SK-N-SH (cell line): ENCODE data around the gene MYMK. TPM values are rescaled to one million over a fixed set of nuclear protein-coding genes. Genes with fewer than 3 reads are reported as not detected.

Experiments used
- CTCF ChIA-PET: fragments of 300-600, 350-600 bp; formaldehyde crosslinking; extraction: SDS; loops from one replicate; lab custom pipeline; 2021; lab: Yijun Ruan, JAX
- POLR2A ChIA-PET: fragments of 350-600 bp; sonication (Branson Sonifier 250); formaldehyde crosslinking; extraction: SDS; loops from one replicate; lab custom pipeline; 2020; ENCODE audit warnings: antibody characterized with exemption, inconsistent platforms; lab: Yijun Ruan, JAX
- DNase-seq: peaks from one replicate; pipeline ENCODE4 v3.0.0; 2012
- H2AFZ ChIP-seq: fragments of 200-600 bp; sonication (generic); 2 replicates; pipeline ENCODE4 v1.8.1; 2016; ENCODE audit warnings: antibody characterized with exemption, mild to moderate bottlenecking, low read depth
- H3F3A ChIP-seq: fragments of 200-600 bp; sonication (generic); replicated peaks from 2 replicates; pipeline ENCODE3; 2016; ENCODE audit warnings: antibody characterized with exemption, mild to moderate bottlenecking; ENCODE audit not compliant: insufficient read depth
- H3K27ac ChIP-seq, 2 experiments: fragments of 200-500 bp in 1 of 2; fragments of 200-600 bp in 1 of 2; sonication (Bioruptor generic) in 1 of 2; sonication (generic), shearing (Covaris generic) in 1 of 2; 2 replicates each; pipeline versions ENCODE4 v1.5.1 to v1.6.1; 2014 to 2016; ENCODE audit warnings: low read depth in 2 of 2, inconsistent platforms in 1 of 2, low read length in 1 of 2, mild to moderate bottlenecking in 1 of 2, mixed read lengths in 1 of 2
- H3K27me3 ChIP-seq: fragments of 200-600 bp; sonication (generic), shearing (Covaris generic); 2 replicates; pipeline ENCODE4 v1.6.1; 2016; ENCODE audit warnings: mixed run types; ENCODE audit not compliant: insufficient read depth
- H3K36me3 ChIP-seq, 2 experiments: fragments of 200-500 bp in 1 of 2; fragments of 200-600 bp in 1 of 2; sonication (Bioruptor generic) in 1 of 2; sonication (generic) in 1 of 2; replicated peaks in 1 of 2; 2 replicates each; pipeline versions ENCODE3 to v1.5.1; 2014 to 2016; ENCODE audit warnings: low read length in 1 of 2, mild to moderate bottlenecking in 1 of 2; ENCODE audit not compliant: insufficient read depth in 2 of 2, control insufficient read depth in 1 of 2
- H3K4me1 ChIP-seq, 2 experiments: fragments of 200-500 bp in 1 of 2; fragments of 200-600 bp in 1 of 2; sonication (Bioruptor generic) in 1 of 2; sonication (generic), shearing (Covaris generic) in 1 of 2; 2 replicates each; pipeline versions ENCODE4 v1.5.1 to v1.6.1; 2014 to 2016; ENCODE audit warnings: low read depth in 1 of 2, low read length in 1 of 2, mixed run types in 1 of 2; ENCODE audit not compliant: insufficient read depth in 2 of 2, control insufficient read depth in 1 of 2
- H3K4me2 ChIP-seq: fragments of 200-600 bp; sonication (generic), shearing (Covaris generic); 2 replicates; pipeline ENCODE4 v1.6.1; 2017; ENCODE audit warnings: mixed run types
- H3K4me3 ChIP-seq, 2 experiments: fragments of 200-500 bp in 1 of 2; fragments of 200-600 bp in 1 of 2; sonication (Bioruptor generic) in 1 of 2; sonication (generic), shearing (Covaris generic) in 1 of 2; 2 replicates each; pipeline versions ENCODE4 v1.5.1 to v1.8.1; 2014 to 2016; ENCODE audit warnings: low read depth in 2 of 2, inconsistent platforms in 1 of 2, low read length in 1 of 2, mild to moderate bottlenecking in 1 of 2, mixed read lengths in 1 of 2, moderate library complexity in 1 of 2
- H3K79me2 ChIP-seq: fragments of 200-600 bp; sonication (generic); 2 replicates; pipeline ENCODE4 v1.8.1; 2017; ENCODE audit warnings: mild to moderate bottlenecking; ENCODE audit not compliant: insufficient read depth
- H3K9ac ChIP-seq: fragments of 200-600 bp; sonication (generic); 2 replicates; pipeline ENCODE4 v1.6.1; 2017; ENCODE audit warnings: mixed run types
- H3K9me2 ChIP-seq: fragments of 200-600 bp; sonication (generic); 2 replicates; pipeline ENCODE4 v1.6.1; 2017; ENCODE audit warnings: mixed run types
- H3K9me3 ChIP-seq: fragments of 200-600 bp; sonication (generic); 2 replicates; pipeline ENCODE4 v1.6.1; 2017; ENCODE audit warnings: mixed run types, mild to moderate bottlenecking, moderate library complexity
- H4K20me1 ChIP-seq: fragments of 200-600 bp; sonication (generic); 2 replicates; pipeline ENCODE4 v1.6.1; 2017; ENCODE audit warnings: mild to moderate bottlenecking, mixed run types; ENCODE audit not compliant: insufficient read depth
- ELF1 ChIP-seq: IDR thresholded peaks from 2 replicates; pipeline ENCODE4 v1.4.0; 2012
- EP300 ChIP-seq, 2 experiments: IDR thresholded peaks; 2 replicates each; pipeline versions ENCODE4 v1.4.0 to v1.6.1; 2012; ENCODE audit warnings: borderline replicate concordance in 1 of 2, low read depth in 1 of 2, low read length in 1 of 2
- EZH2phosphoT487 ChIP-seq: fragments of 200-600 bp; sonication (generic); IDR thresholded peaks from 2 replicates; pipeline ENCODE4 v1.6.1; 2017; ENCODE audit warnings: low read depth, mixed run types, mild to moderate bottlenecking, antibody characterized with exemption, moderate library complexity, borderline replicate concordance
- FOXM1 ChIP-seq: IDR thresholded peaks from 2 replicates; pipeline ENCODE4 v1.4.0; 2012; ENCODE audit warnings: low read depth, mild to moderate bottlenecking
- GATA2 ChIP-seq: sonication (generic); formaldehyde crosslinking; IDR thresholded peaks from 2 replicates; pipeline ENCODE4 v1.5.0; 2020; ENCODE audit warnings: mild to moderate bottlenecking, missing genetic modification reagents
- MEF2A ChIP-seq: IDR thresholded peaks from 2 replicates; pipeline ENCODE4 v1.4.0; 2012; ENCODE audit warnings: low read depth, borderline replicate concordance
- NFIC ChIP-seq: IDR thresholded peaks from 2 replicates; pipeline ENCODE4 v1.4.0; 2012; ENCODE audit warnings: borderline replicate concordance
- POLR2AphosphoS5 ChIP-seq: IDR thresholded peaks from 2 replicates; pipeline ENCODE4 v1.6.1; 2012; ENCODE audit warnings: low read depth, low read length
- RAD21 ChIP-seq: IDR thresholded peaks from 2 replicates; pipeline ENCODE4 v1.6.1; 2012; ENCODE audit warnings: mild to moderate bottlenecking, low read length
- SIN3A ChIP-seq: IDR thresholded peaks from 2 replicates; pipeline ENCODE4 v1.6.1; 2012; ENCODE audit warnings: low read depth, mild to moderate bottlenecking, low read length, moderate library complexity, borderline replicate concordance
- SMC3 ChIP-seq: IDR thresholded peaks from 2 replicates; pipeline ENCODE4 v1.6.1; 2012; ENCODE audit warnings: low read depth, low read length, improper control_type of control experiment
- TAF1 ChIP-seq: IDR thresholded peaks from 2 replicates; pipeline ENCODE4 v1.6.1; 2012; ENCODE audit warnings: low read depth, mild to moderate bottlenecking, low read length, moderate library complexity, borderline replicate concordance
- TCF12 ChIP-seq: IDR thresholded peaks from 2 replicates; pipeline ENCODE4 v1.4.0; 2012
- USF1 ChIP-seq: IDR thresholded peaks from 2 replicates; pipeline ENCODE4 v1.4.0; 2012; ENCODE audit warnings: low read depth, borderline replicate concordance
- ZBTB33 ChIP-seq: IDR thresholded peaks from 2 replicates; pipeline ENCODE4 v1.4.0; 2012; ENCODE audit warnings: low read depth, borderline replicate concordance
- WGBS: methylation state at CpG from one replicate; pipeline ENCODE4 v1.1.6; 2017; ENCODE audit warnings: low lambda C conversion rate; 5-methylcytosine and 5-hydroxymethylcytosine counted together
- polyA plus RNA-seq, 3 experiments: library from polyadenylated mRNA; depleted of rRNA; stranded (reverse); fragments of >200 nt; gene quantifications; 2 replicates each; pipeline ENCODE4 v1.2.3, GENCODE V29; 2012

MYMK gene
- polyA plus RNA-seq, 1 of the 3 experiments (the other 2 are of a cell fraction) = not detected

- H3K9me3 ChIP-seq = no peaks in the 10 kb centered on the region
- no peaks in the 10 kb centered on the region for H3K36me3 ChIP-seq
- H3K9ac ChIP-seq = no peak overlapping the region
- H3K79me2 ChIP-seq = no peaks in the 10 kb centered on the region
- H3K9me2 ChIP-seq = no peaks in the 10 kb centered on the region
- TF ChIP-seq SIN3A = no peak
- TF ChIP-seq POLR2AphosphoS5 = no peak
- TF ChIP-seq TAF1 = no peak
- peak; percentile 16; the same call in 1 of the 2 replicates for TF ChIP-seq SMC3
- TF ChIP-seq RAD21 = peak; percentile 52
- no peak for TF ChIP-seq EZH2phosphoT487
- TF ChIP-seq, all 33 proteins: peak for 2
- ChIA-PET POLR2A (no interaction called here), CTCF (interaction anchor here (0.6 to 2.2 kb wide), 9 partner anchors 12 to 468 kb away, joined by 3 to 7 read pairs (median 3); partner anchors contain the start of gene SLC2A6)
- no peaks in the 10 kb centered on the region for H3K27me3 ChIP-seq
- no peaks in the 10 kb centered on the region for H4K20me1 ChIP-seq
- no peaks in the 10 kb centered on the region for H3F3A ChIP-seq
- WGBS = 62% methylated on average over 8 of the region's 13 CpGs
- H3K27ac ChIP-seq = no peak overlapping the region
- peaks cover 0 to 36% of the 10 kb centered on the region in 2 experiments; a peak in 1 of 4 replicates for H3K4me1 ChIP-seq
- DNase-seq = peak; percentile 51
- H3K4me3 ChIP-seq = no peak overlapping the region
- no peak overlapping the region for H3K4me2 ChIP-seq
- H2AFZ ChIP-seq = no peak overlapping the region
These were observed 34.5 kb downstream of the MYMK start for GRCh38 chr9:133490201-133490681.

GRCh38 chr9:133489253-133490190, 35.2 kb downstream of the MYMK start:
- TF ChIP-seq FOXM1 = no peak
- TF ChIP-seq MEF2A = no peak
- TF ChIP-seq USF1 = no peak
- TF ChIP-seq NFIC = no peak
- no peak for TF ChIP-seq GATA2 (CRISPR knock-in tag)
- TF ChIP-seq TCF12 = no peak
- no peak for TF ChIP-seq EP300 (IDR thresholded peaks at IDR 0.05; ENCODE audit: borderline replicate concordance in 1 of 2, low read depth in 1 of 2, low read length in 1 of 2)
- no peak for TF ChIP-seq ELF1
- no peak for TF ChIP-seq ZBTB33
- TF ChIP-seq, all 33 proteins: peak for 0
- POLR2A ChIA-PET = no interaction called here
- Histone ChIP-seq H3K27me3 (no peaks in the 10 kb centered on the region), H3K27ac (no peak overlapping the region), H3F3A (no peaks in the 10 kb centered on the region), H2AFZ (no peak overlapping the region), H3K9me3 (no peaks in the 10 kb centered on the region), H3K79me2 (no peaks in the 10 kb centered on the region), H4K20me1 (no peaks in the 10 kb centered on the region), H3K4me3 (no peak overlapping the region), H3K9me2 (no peaks in the 10 kb centered on the region), H3K36me3 (no peaks in the 10 kb centered on the region), H3K4me2 (no peak overlapping the region), H3K9ac (no peak overlapping the region), H3K4me1 (peaks cover 0 to 38% of the 10 kb centered on the region in 2 experiments; a peak in 1 of 4 replicates)
- CTCF ChIA-PET = interaction anchor here (0.9 to 2.2 kb wide), 8 partner anchors 11 to 467 kb away, joined by 3 to 7 read pairs (median 3); partner anchors contain the start of gene SLC2A6
- DNase-seq = no peak
- WGBS = 68% methylated on average over 18 of the region's 19 CpGs
